ENCODE data around the gene AARS2. TPM values are rescaled to one million over a fixed set of nuclear protein-coding genes. Genes with fewer than 3 reads are reported as not detected.

The AARS2 gene
- total RNA-seq, 1 experiment from 2014 or later, result 21.7 TPM

- no CpG with 5 or more reads among the region's 1 CpG for WGBS (ENCODE audit: extremely low coverage, insufficient read length, low lambda C conversion rate)
- H3K56ac ChIP-seq (ENCODE audit: insufficient read length, low read depth, low read length), result no peak overlapping the region
These were observed 43.8 kb downstream of the AARS2 start for GRCh38 chr6:44269178-44269920.

More at GRCh38 chr6:44269178-44269920, 43.8 kb downstream of the AARS2 start:
- Histone ChIP-seq H3K4me2 (ENCODE audit: insufficient read depth, insufficient read length, low read length) (peak overlapping the region; percentile 55), H3K27me3 (ENCODE audit: insufficient read depth, low read length) (peaks cover 7% of the 10 kb centered on the region; the same call in 1 of the 2 replicates), H2BK5ac (ENCODE audit: insufficient read length, low read length) (no peak overlapping the region), H3K9me3 (ENCODE audit: control insufficient read depth, low read depth, low read length) (no peaks in the 10 kb centered on the region), H2BK12ac (ENCODE audit: insufficient read length, low read depth, low read length) (no peak overlapping the region), H3K4ac (ENCODE audit: low read depth, low read length) (no peak overlapping the region), H3K9ac (ENCODE audit: extremely low read depth, insufficient read length, low read length) (no peak overlapping the region), H3K4me1 (ENCODE audit: insufficient read depth, low read length) (peaks cover 12% of the 10 kb centered on the region; the same call in 1 of the 2 replicates), H4K91ac (ENCODE audit: insufficient read length, low read depth, low read length) (no peak overlapping the region), H3K18ac (ENCODE audit: insufficient read length, low read depth, low read length) (no peak overlapping the region), H4K8ac (replicated peaks; ENCODE audit: insufficient read length, low read depth, low read length) (no peak overlapping the region), H3K79me1 (ENCODE audit: insufficient read depth, low read depth, low read length, poor library complexity, severe bottlenecking) (no peaks in the 10 kb centered on the region), H2BK20ac (ENCODE audit: low read depth, low read length, poor library complexity, severe bottlenecking) (no peak overlapping the region), H3K23ac (ENCODE audit: insufficient read length, low read depth, low read length) (no peak overlapping the region), H4K5ac (ENCODE audit: insufficient read length, low read depth, low read length) (no peak overlapping the region), H2AFZ (ENCODE audit: low read length) (no peak overlapping the region), H4K20me1 (ENCODE audit: control insufficient read depth, insufficient read depth, insufficient read length) (no peaks in the 10 kb centered on the region), H3T11ph (ENCODE audit: low read length) (no peak overlapping the region), H3K27ac (ENCODE audit: insufficient read length, low read depth, low read length) (no peak overlapping the region), H2BK15ac (ENCODE audit: low read depth, low read length) (no peak overlapping the region), H3K79me2 (ENCODE audit: insufficient read depth, low read length) (no peaks in the 10 kb centered on the region), H3K23me2 (ENCODE audit: insufficient read length, low read depth, low read length, poor library complexity, severe bottlenecking) (peaks cover 15% of the 10 kb centered on the region), H3K14ac (ENCODE audit: insufficient read depth, low read length) (no peak overlapping the region), H2AK5ac (ENCODE audit: insufficient read length, low read length) (no peak overlapping the region), H2BK120ac (ENCODE audit: low read depth, low read length, poor library complexity, severe bottlenecking) (no peak overlapping the region)
- Mint-ChIP-seq H3K4me1 (peaks cover 28 to 47% of the 10 kb centered on the region in 2 experiments), H3K36me3 (ENCODE audit: insufficient read depth in 1 of 3, low read depth in 3 of 3) (no peaks in the 10 kb centered on the region; a peak in 1 of 7 replicates), H3K9me3 (no peaks in the 10 kb centered on the region; a peak in 1 of 5 replicates), H3K4me3 (peak overlapping the region; percentile 66 to 84), H3K27ac (no peak overlapping the region), H3K27me3 (ENCODE audit: low read depth) (peaks cover 23% of the 10 kb centered on the region)
- no peak for DNase-seq
- no peak for TF ChIP-seq CTCF (conservative IDR thresholded peaks at IDR 0.05)

All from H9 (cell line).